Sciatic nerve (tissue), 2 donors: ENCODE data around the gene HDGFL2. TPM values are rescaled to one million over a fixed set of nuclear protein-coding genes. Genes with fewer than 3 reads are reported as not detected.
A peak's percentile ranks its signal among the peaks of the same experiment; 100 is the strongest.

Experiments used
- ATAC-seq: fragments of 200-7000 bp; cut with Tn5 transposase; one replicate; pipeline ENCODE4 v1.9.1; 2020; ENCODE audit warnings: mild to moderate bottlenecking, moderate library complexity
- DNase-seq: peaks from one replicate; pipeline ENCODE4 v3.0.0-alpha.2; 2020; ENCODE audit warnings: low spot score
- intact Hi-C: fragments of 100-400 bp; cut with DNase I; formaldehyde crosslinking; loops from one replicate; pipeline ENCODE4 v1.14.2; 2022
- total RNA-seq: library from RNA; stranded (reverse); fragmentation: NEBNext Ultra II Directional; extraction: Animal tissue kit (Norgen Biotek cat#: 25700); gene quantifications from one replicate; pipeline ENCODE4 v1.2.1, GENCODE V29; 2021
- donor health status: DM: no; HTN: no; CAD: no.
- donor health status: DM: no; HTN: no; CAD: no.

The HDGFL2 gene
- total RNA-seq, 1 donor from 2014 or later = 37.7 TPM

DNA sequence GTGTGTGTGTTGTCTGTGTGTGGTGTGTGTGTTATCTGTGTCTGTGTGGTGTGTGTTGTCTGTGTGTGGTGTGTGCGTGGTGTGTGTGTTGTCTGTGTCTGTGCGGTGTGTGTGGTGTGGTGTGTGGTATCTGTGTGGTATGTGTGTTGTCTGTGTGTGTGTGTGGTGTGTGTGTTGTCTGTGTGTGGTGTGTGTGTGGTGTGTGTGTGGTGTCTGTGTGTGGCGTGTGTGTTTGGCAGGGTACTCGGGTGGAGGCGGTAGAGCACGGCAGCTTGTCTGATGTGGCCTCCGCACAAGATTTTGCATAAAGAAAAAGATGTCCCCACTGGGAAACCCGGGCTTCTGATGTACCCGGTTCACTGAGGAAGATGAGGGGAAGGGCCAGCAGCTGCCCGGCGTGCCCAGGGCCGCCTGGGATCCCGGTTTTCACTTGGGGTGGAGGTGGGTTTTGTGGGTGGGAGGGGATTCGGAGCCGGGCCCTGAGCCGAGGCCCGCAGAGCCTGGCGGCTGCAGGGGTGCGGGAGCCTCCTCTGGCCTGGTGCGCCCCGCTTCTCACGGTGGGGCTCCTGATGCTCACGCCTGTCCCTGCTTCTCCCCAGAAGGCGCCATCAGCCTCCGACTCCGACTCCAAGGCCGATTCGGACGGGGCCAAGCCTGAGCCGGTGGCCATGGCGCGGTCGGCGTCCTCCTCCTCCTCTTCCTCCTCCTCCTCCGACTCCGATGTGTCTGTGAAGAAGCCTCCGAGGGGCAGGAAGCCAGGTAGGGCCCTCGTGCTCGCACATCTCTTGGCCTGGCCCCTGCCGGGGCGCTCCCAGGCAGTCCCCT lies 21.2 kb downstream of the HDGFL2 start:
- DNase-seq (peak; percentile 54), ATAC-seq (no peak)
- intact Hi-C loops = no loop called here

DNA sequence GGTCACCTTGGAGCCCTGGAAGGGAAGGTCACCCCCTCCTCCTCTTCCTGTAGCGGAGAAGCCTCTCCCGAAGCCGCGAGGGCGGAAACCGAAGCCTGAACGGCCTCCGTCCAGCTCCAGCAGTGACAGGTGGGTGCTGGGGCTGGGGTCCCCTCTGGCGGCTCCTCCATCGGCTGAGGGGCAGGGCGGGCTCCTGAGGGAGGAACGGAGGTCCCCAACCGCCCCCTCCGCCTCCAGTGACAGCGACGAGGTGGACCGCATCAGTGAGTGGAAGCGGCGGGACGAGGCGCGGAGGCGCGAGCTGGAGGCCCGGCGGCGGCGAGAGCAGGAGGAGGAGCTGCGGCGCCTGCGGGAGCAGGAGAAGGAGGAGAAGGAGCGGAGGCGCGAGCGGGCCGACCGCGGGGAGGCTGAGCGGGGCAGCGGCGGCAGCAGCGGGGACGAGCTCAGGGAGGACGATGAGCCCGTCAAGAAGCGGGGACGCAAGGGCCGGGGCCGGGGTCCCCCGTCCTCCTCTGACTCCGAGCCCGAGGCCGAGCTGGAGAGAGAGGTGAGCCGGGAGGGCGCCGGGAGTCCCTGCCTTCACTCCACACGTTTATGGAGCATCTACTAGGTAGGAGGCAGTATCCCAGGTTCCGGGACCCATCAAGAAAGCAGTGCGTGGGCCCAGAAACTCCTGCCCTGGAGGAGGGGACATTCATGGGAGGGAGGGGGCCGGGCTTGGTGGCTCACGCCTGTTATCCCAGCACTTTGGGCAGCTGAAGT lies 22.0 kb downstream of the HDGFL2 start:
- intact Hi-C loops = no loop called here
- ATAC-seq (no peak), DNase-seq (peak; percentile 54)

DNA sequence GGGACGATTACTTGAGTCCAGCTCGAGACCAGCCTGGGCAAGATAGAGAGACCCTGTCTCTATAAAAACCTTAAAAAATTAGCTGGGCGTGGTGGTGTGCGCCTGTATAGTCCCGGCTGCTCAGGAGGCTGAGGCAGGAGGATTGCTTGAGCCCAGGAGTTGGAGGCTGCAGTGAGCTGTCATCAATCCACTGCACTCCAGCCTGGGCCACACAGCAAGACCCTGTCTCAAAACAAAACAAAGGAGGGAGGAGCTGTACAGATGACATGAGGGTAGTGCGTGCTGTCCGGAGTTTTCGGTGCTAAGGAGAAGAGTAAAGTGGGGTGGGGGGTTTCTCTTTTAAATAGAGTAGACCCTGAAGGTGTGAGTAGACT lies 22.6 kb downstream of the HDGFL2 start:
- intact Hi-C loops = no loop called here
- no peak for ATAC-seq
- no peak for DNase-seq

DNA sequence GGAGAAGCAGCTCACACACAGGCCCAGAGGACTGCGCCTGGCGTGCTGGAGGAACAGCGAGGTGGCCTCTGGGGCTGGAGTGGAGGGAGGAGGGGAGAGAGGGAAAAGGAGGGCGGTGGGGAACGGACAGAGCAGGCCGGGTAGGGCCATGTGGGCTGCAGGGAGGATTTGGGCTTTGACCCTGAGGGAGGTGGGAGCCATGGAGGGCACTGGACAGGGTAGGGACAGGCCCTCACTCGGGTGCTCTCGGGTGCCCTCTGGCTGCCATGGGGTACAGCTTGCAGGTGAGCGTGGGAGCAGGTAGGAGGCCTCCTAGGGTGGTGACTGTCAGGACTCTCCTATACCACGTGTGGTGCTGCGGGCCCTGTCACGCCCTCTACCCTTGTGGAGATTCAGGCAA lies 23.4 kb downstream of the HDGFL2 start:
- peak; percentile 12 for ATAC-seq
- DNase-seq = no peak
- intact Hi-C loops = no loop called here

DNA sequence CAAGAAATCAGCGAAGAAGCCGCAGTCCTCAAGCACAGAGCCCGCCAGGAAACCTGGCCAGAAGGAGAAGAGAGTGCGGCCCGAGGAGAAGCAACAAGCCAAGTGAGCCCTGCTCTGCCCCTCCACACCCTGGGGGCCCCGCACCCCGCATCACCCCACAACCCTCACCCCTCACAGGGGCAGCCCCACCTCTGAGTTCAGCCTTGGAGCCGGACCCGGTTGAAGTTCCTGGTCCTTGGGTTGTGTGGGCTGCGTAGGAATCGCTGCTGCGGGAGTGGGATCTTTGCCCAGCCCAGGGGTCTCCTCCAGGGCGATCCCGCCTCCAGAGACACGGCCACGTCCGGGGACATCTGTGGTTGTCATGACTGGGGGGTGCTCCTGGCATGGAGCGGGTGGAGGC lies 24.2 kb downstream of the HDGFL2 start:
- no peak for ATAC-seq
- DNase-seq = no peak
- intact Hi-C loops = no loop called here

DNA sequence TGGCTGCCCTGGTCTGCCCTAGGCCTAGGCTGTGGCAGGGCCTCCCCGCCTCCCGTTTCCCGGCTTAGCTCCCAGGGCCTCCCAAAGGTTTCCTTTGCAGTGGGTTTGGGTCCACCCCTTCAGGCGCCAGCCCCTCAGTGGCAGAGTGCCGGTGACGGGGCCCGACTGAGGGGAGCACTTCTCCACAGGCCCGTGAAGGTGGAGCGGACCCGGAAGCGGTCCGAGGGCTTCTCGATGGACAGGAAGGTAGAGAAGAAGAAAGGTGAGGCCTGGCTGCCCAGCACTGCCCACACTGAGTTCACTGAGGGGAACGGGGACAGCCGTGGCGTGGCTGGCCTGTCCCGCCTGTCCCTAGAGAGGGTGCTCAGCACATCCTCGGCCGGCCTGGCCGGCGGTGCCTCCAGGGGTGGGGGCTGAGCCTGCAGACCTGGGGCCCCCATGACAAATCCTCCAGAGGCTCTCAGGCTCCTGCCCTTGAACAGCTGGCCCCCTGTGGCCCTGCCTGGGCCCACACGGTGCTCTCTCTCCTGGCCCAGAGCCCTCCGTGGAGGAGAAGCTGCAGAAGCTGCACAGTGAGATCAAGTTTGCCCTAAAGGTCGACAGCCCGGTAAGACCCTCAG lies 25.8 kb downstream of the HDGFL2 start:
- ATAC-seq (no peak), DNase-seq (no peak)
- intact Hi-C loops = no loop called here

DNA sequence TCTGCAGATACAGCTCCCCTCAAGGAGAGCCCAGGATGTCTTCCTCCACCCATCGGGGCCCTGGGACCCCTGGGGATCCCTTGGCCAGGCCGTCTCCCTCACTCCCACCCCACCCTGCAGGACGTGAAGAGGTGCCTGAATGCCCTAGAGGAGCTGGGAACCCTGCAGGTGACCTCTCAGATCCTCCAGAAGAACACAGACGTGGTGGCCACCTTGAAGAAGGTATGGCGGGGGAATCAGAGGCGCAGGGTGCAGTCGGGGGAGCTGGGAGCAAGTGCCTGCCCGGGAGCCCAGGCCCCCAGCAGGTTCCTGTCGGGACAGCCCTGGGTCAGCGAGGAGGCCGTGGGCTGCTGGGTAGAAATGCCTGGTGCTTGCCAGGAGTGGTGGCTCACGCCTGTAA lies 26.6 kb downstream of the HDGFL2 start:
- no peak for DNase-seq
- no peak for ATAC-seq
- intact Hi-C loops = no loop called here

DNA sequence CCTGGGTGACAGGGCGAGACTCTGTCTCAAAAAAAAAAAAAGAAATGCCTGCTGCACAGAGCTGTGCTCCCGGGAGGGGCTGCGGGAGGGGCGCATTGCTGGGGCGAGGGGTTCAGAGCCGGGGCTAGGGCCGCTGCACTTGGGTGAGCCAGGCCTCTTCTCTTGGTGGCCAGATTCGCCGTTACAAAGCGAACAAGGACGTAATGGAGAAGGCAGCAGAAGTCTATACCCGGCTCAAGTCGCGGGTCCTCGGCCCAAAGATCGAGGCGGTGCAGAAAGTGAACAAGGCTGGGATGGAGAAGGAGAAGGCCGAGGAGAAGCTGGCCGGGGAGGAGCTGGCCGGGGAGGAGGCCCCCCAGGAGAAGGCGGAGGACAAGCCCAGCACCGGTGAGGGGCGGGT lies 27.2 kb downstream of the HDGFL2 start:
- intact Hi-C loops = no loop called here
- ATAC-seq = no peak
- no peak for DNase-seq

DNA sequence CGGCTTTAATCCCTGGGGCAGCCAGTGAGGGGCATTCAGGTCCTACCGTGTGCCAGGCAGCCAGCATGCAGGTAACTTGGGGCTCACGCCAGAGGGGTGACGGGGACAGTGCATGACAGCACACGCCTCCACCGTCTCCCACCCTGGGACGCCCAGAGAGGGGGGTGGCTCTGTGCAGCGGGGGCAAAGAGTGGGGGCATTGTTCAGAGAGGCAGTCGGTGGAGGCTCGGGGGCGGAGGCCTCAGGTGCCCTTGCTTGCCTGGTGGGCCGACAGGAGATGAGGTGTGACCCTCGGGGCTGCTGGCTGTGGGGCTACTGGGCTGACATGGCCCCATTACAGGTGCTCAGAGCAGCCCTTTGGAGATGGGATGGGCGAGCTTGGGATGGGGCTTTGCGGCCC lies 27.8 kb downstream of the HDGFL2 start:
- intact Hi-C loops = no loop called here
- DNase-seq (no peak), ATAC-seq (no peak)

DNA sequence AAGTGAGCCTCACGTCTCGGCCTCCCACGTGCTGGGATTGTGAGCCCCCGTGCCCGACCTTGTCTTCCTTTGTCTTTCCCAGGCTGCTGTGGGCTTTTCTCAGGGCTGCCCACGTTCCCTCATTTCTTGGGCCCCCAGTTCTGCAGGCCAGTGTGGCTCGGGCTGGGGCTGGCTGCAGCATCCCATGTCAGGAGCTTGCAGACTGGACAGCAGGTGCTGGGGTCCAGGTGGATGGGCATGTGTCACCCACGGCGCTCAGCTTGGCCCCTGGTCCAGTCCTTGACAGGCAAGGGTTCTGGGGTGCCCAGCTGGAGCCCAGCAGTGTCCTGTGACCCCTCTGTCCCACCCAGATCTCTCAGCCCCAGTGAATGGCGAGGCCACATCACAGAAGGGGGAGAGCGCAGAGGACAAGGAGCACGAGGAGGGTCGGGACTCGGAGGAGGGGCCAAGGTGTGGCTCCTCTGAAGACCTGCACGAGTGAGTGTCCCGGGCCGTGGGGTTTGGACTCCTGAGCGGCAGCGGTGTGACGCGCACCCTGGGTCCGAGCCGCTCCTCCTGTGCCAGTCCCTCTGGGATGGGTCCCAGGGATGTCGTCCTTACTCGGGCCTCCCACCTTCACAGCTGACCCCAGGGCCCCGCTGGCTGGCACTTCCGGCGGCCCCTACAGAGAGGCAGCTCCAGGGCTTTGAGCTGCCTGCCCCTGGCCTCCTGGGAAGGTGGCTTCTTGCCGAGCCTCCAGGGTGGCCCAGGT lies 28.9 kb downstream of the HDGFL2 start:
- DNase-seq (peak; percentile 55), ATAC-seq (no peak)
- intact Hi-C loops = no loop called here

DNA sequence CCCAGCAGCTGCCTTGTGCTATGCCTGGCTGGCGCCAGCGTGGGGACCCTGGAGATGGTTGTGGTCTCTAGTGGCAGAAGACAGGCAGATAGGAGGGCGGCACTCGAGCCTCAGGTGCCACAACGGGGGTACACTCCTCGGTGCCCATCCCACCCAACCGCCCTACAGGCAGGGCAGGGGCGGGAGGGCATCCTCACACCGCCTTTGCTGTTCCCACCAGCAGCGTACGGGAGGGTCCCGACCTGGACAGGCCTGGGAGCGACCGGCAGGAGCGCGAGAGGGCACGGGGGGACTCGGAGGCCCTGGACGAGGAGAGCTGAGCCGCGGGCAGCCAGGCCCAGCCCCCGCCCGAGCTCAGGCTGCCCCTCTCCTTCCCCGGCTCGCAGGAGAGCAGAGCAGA lies 29.6 kb downstream of the HDGFL2 start:
- intact Hi-C loops = no loop called here
- ATAC-seq (no peak), DNase-seq (peak; percentile 51)

DNA sequence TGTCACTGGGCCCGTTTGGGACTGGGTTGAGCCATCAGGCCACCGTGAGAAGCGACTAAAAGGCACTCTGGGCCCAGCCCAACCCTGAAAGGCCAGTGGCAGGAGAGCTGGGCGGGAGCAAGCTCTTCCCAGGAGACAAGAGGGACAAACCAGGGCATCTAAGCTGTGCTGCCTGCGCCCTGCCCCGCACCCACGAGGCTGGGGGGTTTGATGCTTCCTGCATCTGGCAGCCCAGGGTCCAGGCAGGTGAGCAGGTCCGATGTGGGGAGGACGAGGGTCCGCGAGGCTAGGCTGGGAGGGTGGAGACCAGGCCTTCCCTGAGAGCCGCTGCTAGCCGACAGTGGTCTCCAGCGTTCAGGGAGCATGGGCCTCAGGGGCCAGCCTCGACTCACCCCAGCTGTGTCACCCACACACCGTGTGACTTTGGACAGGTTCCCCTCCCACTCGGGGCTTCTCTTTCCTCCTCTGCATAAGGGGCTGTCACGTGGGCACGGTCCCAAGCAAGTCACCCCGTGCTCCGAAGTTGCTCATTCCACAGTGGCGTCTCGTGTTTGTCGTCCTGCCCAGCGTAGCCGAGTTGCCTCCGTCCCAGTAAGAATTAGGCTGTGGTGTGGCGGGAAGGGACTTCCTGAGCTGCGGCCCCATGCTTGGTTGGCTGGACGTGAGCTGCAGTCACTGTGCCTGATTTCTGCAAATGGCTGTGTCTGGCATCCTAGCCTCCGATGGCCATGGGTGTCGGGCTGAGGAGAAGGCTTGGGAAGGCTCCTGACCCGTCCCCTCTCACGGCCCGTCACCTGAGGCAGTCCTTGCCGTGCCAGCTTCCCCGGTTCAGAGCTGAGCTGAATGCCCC lies 30.4 kb downstream of the HDGFL2 start:
- ATAC-seq = no peak
- no peak for DNase-seq
- intact Hi-C loops = no loop called here

DNA sequence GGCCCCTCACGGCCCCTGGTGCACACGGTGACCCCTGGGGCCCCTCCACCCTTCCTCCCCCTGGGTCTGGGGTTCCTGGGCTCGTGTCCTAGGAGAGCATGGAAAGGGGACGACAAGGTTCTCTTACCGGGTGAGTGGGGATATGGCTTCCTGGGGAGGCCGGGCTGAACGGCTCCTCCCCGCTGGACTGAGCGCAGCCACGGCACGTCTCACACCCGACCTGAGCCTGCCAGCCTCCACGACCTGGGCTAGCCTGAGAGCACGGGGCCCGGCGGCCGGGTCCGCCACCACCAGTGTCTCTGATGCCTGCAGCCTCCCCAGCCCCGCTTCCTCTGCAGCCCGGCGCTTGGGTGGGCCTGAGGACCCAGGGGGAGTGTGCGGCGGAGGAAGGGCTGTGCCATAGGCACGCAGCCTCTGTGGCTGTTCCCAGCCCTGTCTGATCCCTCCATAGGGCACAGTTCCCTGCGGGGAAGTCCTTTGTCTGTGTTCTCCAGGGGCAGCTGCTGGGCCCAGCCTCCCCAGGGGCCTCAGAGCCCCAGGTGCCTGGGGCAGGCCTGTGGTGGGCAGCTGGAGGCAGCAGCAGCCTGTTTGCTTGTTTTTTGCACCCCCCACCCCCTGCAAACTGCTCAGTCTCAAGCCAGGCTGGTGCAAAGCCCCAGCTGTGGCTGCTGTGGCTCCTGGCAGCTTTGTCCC lies 31.2 kb downstream of the HDGFL2 start:
- ATAC-seq (no peak), DNase-seq (peak; percentile 57)
- intact Hi-C loops = no loop called here

DNA sequence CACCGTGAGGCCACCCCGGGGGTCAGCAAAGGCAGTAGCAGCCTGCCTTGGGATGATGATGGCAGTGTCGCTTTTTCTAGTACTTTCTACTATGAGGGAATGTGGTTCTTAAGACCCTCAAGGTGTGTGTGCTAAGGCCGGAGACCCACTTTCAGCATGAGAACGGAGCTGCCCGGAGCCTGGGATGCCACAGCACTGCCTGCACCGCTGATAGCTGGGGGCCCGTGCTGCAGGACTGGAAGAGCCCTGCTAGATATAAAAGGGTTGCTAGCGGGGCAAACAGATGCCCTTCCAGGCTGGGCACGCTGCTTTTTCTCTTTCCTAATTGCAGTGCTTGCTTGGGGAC lies 31.7 kb downstream of the HDGFL2 start:
- ATAC-seq (no peak), DNase-seq (no peak)
- intact Hi-C loops = no loop called here

DNA sequence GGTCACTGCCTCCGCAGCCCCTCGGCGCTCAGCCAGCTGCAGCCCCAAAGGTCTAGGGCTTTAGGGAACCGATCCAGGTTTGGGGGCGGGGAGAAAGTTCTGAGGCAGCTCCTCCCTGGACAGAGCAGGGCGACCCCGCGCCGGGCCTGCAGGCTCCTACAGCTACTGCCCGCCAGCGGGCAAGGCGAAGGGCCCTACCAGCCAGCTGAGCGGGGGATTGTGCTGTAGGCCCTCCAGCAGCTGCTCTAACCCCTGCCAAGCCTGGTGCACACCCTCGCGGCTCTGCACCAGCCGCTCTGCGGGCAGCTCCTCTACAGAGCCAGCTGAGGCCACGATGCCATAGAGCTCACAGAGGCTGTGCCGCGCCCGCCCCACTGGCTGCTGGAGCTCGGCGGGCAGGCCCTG lies 32.2 kb downstream of the HDGFL2 start:
- DNase-seq (no peak), ATAC-seq (peak; percentile 18)
- intact Hi-C loops = no loop called here

DNA sequence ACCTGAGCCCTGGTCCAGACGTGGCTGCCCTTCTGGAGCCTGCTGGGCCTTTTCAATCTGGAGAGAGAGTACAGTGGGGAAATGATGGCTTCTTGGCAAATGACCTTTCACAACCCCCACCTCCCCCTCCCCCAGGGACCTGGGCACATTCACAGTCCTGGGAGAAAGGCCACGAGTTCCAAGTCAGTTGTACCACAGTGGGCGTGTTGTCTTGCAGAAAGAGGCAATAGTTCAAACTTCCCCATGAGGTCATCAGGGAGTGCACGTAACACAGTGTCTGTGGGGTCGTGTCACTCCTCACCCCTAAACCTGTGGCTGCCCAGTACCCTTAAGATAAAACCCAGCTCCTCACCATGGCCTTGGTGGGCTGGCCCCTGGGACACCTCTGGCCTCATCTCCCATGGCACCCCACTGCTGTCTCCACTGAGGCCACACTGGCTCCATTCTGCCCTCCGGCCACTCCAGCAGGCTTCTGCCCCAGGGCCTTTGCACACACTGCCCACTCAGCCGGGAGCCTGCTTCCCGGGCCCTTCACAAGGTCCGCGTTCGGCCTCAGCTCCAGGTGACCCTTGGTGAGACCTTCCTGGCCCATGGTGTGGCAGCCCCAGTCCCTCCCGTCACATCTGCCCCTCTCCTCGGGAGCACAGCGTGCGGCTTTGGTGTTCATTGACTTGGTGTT lies 32.9 kb downstream of the HDGFL2 start:
- DNase-seq = no peak
- intact Hi-C loops = no loop called here
- ATAC-seq = peak; percentile 20

DNA sequence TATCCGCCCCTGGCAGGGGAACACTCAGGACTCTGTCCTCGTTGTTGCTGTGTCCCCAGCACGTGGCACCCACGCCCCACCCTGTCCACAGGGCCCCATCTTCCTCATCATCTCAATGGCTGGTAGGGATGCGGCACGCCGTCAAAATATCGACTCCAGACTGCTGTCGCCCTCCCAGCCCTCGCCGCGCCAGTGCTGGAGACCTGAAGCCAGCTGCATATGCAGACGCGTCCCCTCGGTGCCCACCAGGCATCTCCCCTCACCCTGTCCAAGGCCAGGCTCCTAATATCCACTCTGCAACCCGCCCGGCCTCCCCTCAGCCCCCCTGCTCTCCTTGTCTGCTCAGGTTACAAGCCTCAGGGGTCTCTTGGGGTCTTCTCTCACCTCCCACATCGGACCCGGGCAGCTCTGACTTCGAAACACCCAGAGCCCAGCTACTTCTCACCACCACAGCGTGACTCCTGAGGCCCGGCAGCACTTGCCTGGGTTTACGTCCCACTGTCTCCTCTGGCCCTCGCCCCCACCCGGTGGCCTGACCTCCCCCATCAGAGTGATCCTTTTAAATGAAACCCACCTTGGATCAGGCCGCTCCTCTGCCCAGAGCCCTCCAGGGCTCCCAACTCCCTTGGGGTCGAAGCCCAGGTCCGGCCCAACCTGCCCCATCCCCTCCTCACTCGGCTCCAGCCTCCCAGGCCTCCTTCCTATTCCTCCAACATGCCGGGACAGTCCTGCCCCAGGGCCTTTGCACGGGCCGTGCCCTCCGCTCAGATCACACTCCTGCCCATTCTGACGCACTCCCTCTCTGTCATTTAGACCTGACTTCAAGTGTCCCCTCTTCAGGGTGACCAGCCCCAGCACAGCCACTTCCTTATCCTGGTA lies 33.7 kb downstream of the HDGFL2 start:
- DNase-seq (no peak), ATAC-seq (no peak)
- intact Hi-C loops = no loop called here
